H7 (cell line): ENCODE results near the gene FRAS1. TPM values are rescaled to one million over a fixed set of nuclear protein-coding genes. Genes with fewer than 3 reads are reported as not detected.
"Not testable (repeated sequence)": the region's sequence is repeated elsewhere in the genome, so short reads cannot be mapped to it uniquely, and the experiment has no call there.

ENCODE experiments used
- DNase-seq: peaks from one replicate; pipeline ENCODE4 v3.0.0; 2012
- H3K27me3 ChIP-seq: 2 replicates; pipeline ENCODE4 v1.6.0; 2011; ENCODE audit warnings: mild to moderate bottlenecking, low read length; ENCODE audit not compliant: control insufficient read depth, insufficient read depth
- H3K36me3 ChIP-seq: replicated peaks from 2 replicates; pipeline ENCODE4 v1.5.1; 2011; ENCODE audit warnings: low read length; ENCODE audit not compliant: control insufficient read depth, insufficient read depth
- H3K4me3 ChIP-seq: 2 replicates; pipeline ENCODE4 v1.5.1; 2011; ENCODE audit warnings: low read depth, mild to moderate bottlenecking, control low read depth, low read length, moderate library complexity; ENCODE audit not compliant: insufficient read depth
- total RNA-seq: library from RNA; depleted of rRNA; stranded (reverse); fragments of >200 nt; shearing (Covaris generic); gene quantifications from 2 replicates; pipeline ENCODE4 v1.2.3, GENCODE V29; 2014

FRAS1 gene
- total RNA-seq, 1 experiment from 2014 or later = 20.9 TPM

DNA sequence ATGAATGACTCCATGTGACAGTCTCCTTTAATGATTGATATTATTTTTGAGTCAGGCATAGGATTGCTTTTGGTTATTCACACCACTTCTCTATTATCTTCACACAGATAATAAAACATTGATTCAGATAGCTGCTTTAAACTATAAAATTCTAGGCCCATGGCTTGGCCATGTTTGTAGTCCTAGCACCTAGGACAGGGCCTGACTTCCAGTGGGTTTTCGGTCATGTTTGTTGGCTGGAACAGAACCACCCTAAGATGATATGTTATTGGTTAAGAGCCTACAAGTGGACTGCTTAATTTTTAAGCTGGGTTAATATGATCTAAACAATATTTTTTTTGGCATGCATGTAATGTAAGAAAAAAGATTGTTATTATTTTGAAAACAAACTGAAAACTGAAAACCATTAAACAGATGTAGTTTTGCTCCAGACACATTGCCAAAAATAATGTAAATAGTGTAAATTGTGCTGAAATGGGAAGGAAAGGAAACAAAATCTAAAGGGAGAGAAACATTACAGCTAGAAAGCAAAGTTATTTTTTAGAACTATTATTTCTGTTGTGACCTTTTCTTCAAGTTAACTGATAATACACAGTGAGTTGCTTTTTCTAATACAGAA is 98.0 kb downstream of the FRAS1 start:
- Histone ChIP-seq H3K27me3 (no peaks in the 10 kb centered on the region), H3K4me3 (no peak overlapping the region), H3K36me3 (no peaks in the 10 kb centered on the region)
- no peak for DNase-seq

DNA sequence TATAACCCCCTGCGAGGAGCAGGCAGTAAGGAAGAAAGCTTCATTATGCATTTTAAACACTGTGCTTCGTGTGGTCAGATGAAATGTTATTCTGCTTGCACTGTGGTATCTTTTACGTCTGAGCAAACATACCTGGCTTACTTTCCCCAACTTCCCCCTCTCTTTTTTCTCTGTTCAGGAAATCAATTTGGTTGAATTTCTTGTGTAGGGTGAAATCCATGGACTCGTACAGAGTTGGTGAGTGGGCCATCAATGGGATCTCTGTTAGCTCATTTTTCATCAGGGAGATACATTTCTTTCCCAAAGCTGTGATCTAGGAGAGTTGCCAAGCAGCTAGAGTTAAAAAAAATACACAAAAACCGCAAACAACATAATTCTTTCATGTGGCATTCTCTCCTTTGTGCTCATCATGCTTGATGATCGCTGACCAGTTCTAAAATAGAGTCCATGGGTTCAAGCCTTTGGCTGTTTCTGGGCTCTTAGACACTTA is 98.5 kb downstream of the FRAS1 start:
- Histone ChIP-seq H3K4me3 (no peak overlapping the region), H3K36me3 (no peaks in the 10 kb centered on the region), H3K27me3 (no peaks in the 10 kb centered on the region)
- no peak for DNase-seq

DNA sequence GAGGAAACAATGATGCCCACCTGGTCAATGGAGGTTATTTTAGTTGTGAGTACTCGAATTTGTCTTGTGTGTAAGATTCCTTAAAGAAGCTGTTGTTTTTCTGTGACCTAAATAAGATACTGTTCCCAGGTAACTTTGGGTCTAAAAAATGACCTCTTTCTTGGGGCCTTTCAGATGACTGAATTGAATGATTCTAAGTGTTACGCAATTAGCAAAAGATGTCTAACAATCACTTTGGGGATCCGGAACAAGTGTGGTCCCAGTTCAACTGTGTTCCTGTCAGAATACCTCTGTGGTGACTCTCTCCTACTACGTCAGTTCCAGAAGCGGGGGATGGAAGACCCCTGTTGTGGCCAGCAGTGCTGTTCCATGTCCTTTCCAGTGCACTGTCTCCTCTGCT is 99.4 kb downstream of the FRAS1 start:
- Histone ChIP-seq H3K27me3 (no peaks in the 10 kb centered on the region), H3K4me3 (no peak overlapping the region), H3K36me3 (no peaks in the 10 kb centered on the region)
- no peak for DNase-seq

DNA sequence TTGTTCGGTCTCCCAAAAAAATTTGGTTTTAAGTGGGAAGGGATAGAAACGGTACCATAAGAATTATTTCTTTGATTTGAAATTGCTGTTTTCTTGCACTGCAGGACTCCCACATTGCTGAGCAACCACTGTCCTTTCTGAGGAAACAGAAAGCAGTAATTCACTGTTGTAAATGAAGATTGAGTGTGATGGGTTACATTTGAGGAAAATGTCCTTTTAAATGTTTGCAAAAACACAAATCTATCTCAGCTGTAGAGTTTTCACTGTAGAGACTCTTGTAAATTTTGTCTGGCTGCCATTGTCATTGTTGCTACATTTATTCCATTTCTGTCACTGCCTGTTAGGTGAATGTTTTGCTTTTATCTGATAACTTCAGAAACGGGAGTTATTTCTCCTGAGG is 105.2 kb downstream of the FRAS1 start:
- Histone ChIP-seq H3K27me3 (no peaks in the 10 kb centered on the region), H3K4me3 (no peak overlapping the region), H3K36me3 (no peaks in the 10 kb centered on the region)
- no peak for DNase-seq

DNA sequence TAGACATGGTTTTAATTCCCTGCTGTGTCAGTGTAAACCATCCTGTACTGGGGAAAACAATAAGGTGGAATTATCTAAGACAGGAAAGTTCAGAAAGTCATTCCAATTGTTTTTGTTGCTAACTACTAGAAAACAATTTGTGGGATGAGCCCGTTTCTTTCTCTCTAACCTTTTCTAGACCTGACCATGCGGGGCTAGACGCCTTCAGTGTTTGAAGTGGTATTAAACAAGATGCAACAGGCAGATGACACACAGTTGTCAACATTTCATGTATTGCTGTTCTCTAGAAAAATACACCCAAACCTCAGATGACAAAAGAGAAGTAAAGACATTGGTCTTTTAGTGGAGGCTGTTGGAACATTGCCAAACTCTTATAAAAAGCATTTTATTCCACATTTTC is 105.7 kb downstream of the FRAS1 start:
- no peak for DNase-seq
- no peaks in the 10 kb centered on the region for H3K27me3 ChIP-seq
- H3K4me3 ChIP-seq = no peak overlapping the region
- no peaks in the 10 kb centered on the region for H3K36me3 ChIP-seq

DNA sequence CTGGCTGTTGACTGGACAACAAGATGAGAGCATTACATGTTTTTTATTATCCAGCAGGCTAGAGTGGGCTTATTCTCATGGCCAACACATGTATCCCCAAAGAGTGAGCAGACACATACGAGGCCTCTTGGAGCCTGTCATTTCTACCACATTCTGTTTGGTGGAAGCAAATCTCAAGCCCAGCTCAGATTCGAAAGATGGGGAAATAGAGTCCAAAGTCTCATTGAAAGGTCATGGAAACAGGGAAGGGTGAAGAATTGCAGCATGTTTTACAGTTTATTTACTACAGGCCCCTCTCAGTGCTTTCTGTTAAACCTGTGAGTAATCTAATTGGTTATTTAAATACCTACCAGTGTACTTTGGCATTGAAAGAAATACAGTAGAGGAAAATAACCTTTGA is 108.6 kb downstream of the FRAS1 start:
- Histone ChIP-seq H3K4me3 (no peak overlapping the region), H3K27me3 (no peaks in the 10 kb centered on the region), H3K36me3 (no peaks in the 10 kb centered on the region)
- DNase-seq = no peak

DNA sequence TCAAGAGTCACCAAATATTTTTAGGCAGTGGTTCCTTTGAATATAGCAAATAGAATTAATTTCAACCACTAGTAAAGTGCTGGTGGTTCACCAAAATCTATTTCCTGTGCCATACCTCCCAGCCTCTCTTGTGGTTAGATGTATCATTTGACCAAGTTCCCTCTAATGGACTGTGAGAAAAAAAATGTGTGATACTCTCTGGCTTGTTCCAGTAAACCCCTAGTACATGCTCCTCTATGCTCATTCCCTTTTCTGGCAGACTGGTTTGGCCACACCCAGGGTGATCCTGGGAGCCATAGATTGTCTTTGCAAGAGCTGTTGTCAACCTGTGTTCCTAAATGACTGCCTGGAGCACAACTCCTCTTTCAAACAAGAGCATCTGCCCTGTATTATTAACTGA is 109.5 kb downstream of the FRAS1 start:
- DNase-seq = no peak
- Histone ChIP-seq H3K4me3 (no peak overlapping the region), H3K36me3 (no peaks in the 10 kb centered on the region), H3K27me3 (no peaks in the 10 kb centered on the region)

DNA sequence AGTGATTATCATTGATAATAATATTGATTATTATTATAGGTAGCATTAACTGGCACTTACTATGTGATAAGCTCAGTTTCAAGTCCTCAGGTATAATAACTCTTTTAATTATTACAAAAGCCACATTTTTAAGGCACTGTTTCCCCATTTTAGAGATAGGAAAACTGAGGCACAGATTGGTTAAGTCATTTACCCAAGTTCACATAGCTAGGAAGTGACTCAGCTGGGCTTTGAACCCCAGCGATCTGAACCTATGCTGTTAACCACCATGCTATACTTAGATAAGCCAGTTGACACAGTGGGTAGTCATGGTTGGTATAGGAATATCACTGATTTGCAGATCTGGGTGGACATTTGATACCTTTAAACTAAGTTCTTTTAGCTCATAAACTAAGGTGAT is 110.4 kb downstream of the FRAS1 start:
- no peak overlapping the region for H3K4me3 ChIP-seq
- H3K36me3 ChIP-seq = no peaks in the 10 kb centered on the region
- no peaks in the 10 kb centered on the region for H3K27me3 ChIP-seq
- no peak for DNase-seq

DNA sequence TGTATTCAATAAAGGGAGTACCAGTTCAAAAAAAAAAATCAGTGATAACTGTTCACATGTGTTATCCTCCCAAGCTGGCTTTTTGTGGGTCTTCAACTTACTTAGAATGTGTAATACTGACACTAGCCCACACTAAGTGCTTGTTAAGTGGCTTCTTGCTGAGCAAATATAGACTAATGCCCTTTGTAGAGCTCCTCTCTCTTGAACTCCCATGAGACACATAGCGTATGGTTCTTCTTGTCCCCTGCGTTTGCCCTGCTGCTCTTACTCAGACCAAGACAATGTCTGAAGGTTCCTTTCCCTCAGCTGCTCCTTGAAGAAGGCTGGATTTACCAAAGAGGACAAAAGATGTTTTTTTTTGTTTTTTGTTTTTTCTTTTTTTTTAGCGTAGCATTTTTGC is 110.9 kb downstream of the FRAS1 start:
- Histone ChIP-seq H3K27me3 (no peaks in the 10 kb centered on the region), H3K36me3 (no peaks in the 10 kb centered on the region), H3K4me3 (no peak overlapping the region)
- no peak for DNase-seq

DNA sequence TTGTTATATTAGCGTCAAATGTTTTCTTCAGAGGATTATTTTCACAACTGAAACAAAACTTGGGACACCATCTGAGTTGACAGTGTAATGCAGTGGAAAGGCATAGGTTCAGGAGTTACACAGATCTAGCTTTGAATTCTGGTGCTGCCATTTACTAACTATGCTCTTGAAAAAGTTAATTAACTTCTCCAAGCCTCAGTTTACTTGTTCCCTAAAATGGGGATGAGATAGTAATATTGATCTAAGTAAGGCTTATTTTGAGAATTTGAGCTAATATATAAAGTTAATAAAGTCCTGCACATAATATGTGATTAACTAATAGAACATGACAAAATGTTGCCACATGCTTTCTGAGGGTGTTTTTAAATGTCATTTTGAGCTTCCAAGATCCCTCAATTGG is 112.6 kb downstream of the FRAS1 start:
- no peak for DNase-seq
- Histone ChIP-seq H3K27me3 (no peaks in the 10 kb centered on the region), H3K4me3 (no peak overlapping the region), H3K36me3 (no peaks in the 10 kb centered on the region)

DNA sequence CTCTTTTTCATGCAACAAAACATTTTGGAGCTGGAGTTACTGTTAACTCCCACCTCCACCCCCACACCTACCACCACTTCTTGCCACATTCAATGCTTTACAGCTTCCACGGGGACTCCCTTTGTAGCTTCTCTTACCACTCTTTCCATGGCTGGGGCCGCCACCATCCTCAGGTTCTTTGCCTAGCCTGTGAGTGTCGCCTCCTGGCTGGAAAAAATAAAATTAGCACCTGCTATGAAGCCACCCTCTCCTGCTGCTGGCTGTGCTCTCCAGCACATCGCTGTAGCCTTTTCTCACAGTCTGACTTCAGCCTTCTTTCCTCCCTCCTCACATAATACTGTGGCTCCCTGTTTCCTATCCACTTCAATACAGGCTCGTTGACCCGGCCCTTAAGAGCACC is 114.4 kb downstream of the FRAS1 start:
- Histone ChIP-seq H3K36me3 (no peaks in the 10 kb centered on the region), H3K4me3 (no peak overlapping the region), H3K27me3 (no peaks in the 10 kb centered on the region)
- no peak for DNase-seq

DNA sequence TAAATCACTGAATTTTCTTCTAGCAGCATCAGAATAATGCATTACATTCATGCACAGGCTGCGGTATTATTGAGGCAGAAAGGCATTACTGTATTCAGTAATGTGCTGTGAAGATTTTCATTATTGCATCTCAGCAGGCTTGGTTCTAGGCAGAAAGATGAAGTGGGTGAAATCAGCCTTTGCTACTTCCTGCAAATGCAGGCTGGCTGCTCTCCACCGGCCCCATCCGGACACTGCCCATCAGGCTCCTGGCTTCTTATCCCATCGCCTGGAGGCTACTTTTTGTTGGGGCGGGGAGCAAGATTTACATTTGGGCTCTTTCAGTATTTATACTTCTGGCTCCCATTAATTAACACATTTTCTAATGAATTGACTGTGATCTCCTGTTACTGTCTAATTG is 117.8 kb downstream of the FRAS1 start:
- Histone ChIP-seq H3K4me3 (no peak overlapping the region), H3K36me3 (no peaks in the 10 kb centered on the region), H3K27me3 (no peaks in the 10 kb centered on the region)
- no peak for DNase-seq

DNA sequence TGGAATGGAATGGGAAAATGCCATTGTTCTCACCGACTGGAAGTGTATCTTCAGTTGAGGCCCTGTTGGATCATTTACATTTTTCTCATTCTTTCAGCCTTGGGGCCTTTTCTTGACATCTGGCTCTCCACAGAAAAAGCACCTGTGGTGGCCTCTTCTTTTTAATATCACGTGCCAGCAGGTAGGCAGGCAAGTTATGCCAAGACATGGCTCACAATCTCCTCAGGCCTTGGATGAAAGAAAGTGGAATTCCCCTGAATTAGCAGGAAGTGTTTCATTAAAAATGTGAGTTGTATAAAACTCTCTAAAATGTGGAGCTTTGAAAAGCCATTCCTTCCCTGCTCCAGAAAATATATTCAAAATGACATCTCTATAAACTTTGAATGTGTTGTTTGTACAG is 122.1 kb downstream of the FRAS1 start:
- H3K27me3 ChIP-seq = no peaks in the 10 kb centered on the region
- no peak for DNase-seq
- no peaks in the 10 kb centered on the region for H3K36me3 ChIP-seq
- no peak overlapping the region for H3K4me3 ChIP-seq

DNA sequence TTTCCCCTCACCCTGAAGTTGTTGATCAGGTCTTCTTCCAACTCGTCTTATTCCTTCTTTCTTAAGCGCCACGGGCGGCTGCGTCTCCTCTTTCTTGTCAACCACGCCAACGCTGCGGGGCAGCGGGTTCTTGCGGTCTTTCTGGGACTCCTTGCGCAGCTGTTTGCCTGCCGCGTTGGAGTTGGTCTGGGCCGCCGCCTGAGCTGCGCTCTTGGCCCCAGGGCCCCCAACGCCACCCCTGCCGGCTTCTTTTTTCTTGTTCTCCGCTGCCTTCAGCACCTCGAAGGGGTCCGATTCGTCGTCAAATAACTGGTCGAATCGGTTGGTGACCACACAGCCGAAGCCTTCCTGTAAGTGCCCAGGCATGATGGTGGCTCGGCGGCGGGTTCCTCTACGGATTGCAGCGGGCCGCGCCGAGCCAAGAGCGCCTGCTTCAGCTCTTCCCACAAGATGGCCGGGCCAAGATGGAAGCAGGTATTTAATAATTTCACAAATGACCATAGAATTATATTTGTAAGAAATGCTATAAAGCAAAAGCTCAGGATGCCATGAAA is 124.6 kb downstream of the FRAS1 start:
- not testable (repeated sequence) for H3K27me3 ChIP-seq, H3K36me3 ChIP-seq, DNase-seq, H3K4me3 ChIP-seq

DNA sequence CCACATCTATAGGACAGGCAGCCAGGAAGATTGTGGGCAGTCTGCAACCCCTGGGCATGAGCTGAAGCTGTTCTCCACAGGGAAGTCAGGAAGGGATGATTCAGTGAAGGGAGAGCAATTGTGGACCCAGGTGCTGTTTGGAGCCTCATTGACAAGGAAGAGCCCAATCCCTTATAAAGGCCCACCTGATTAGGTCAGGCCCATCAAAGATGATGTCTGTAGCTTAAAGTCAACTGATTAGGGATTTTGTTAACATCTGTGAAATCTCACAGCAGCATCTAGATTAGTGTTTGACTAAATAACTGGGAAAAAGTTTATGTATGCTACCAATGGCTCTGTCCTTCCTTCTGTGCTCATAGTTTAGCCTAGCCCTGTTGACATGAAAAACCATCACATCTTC is 127.5 kb downstream of the FRAS1 start:
- DNase-seq = no peak
- H3K36me3 ChIP-seq = no peaks in the 10 kb centered on the region
- H3K4me3 ChIP-seq = no peak overlapping the region
- no peaks in the 10 kb centered on the region for H3K27me3 ChIP-seq

DNA sequence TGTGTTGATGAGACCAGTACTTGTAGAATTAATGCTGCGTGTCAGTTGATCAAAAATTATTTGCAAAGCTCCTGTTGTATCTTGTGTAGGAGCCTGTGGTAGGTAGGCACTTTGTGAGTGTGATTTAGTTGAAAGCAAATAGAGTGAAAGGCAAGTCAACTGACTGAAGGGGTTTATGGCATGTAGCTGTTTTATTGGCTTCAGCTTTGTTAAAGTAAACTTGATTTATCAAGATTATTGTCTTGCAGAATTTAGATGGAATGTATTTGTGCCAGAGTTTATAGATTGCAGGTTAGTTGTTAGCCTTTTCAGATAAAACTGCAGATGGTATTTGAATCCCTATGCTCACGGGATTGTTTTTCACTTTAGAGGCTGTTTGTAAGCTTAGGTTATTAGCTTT is 128.0 kb downstream of the FRAS1 start:
- DNase-seq = no peak
- Histone ChIP-seq H3K4me3 (no peak overlapping the region), H3K36me3 (no peaks in the 10 kb centered on the region), H3K27me3 (no peaks in the 10 kb centered on the region)
